SK-N-SH (cell line): ENCODE data around the gene RNPEPL1.

Source experiments
- CTCF ChIP-seq: fragments of 200-600 bp; sonication (generic); IDR thresholded peaks from 2 replicates; pipeline ENCODE4 v1.6.1; 2017; ENCODE audit warnings: antibody characterized with exemption, mild to moderate bottlenecking, moderate library complexity
- EP300 ChIP-seq, 2 experiments: IDR thresholded peaks; 2 replicates each; pipeline versions ENCODE4 v1.4.0 to v1.6.1; 2012; ENCODE audit warnings: borderline replicate concordance in 1 of 2, low read depth in 1 of 2, low read length in 1 of 2
- EZH2phosphoT487 ChIP-seq: fragments of 200-600 bp; sonication (generic); IDR thresholded peaks from 2 replicates; pipeline ENCODE4 v1.6.1; 2017; ENCODE audit warnings: low read depth, mixed run types, mild to moderate bottlenecking, antibody characterized with exemption, moderate library complexity, borderline replicate concordance
- FOXJ3 ChIP-seq: sonication (generic); formaldehyde crosslinking; IDR thresholded peaks from 2 replicates; pipeline ENCODE4 v1.5.1; 2020; ENCODE audit warnings: mild to moderate bottlenecking, missing genetic modification reagents
- MXI1 ChIP-seq: IDR thresholded peaks from 2 replicates; pipeline ENCODE4 v1.6.1; 2012; ENCODE audit warnings: mild to moderate bottlenecking, low read depth, low read length, improper control_type of control experiment
- NFIC ChIP-seq: IDR thresholded peaks from 2 replicates; pipeline ENCODE4 v1.4.0; 2012; ENCODE audit warnings: borderline replicate concordance
- POLR2AphosphoS5 ChIP-seq: IDR thresholded peaks from 2 replicates; pipeline ENCODE4 v1.6.1; 2012; ENCODE audit warnings: low read depth, low read length
- ZBTB33 ChIP-seq: IDR thresholded peaks from 2 replicates; pipeline ENCODE4 v1.4.0; 2012; ENCODE audit warnings: low read depth, borderline replicate concordance

DNA sequence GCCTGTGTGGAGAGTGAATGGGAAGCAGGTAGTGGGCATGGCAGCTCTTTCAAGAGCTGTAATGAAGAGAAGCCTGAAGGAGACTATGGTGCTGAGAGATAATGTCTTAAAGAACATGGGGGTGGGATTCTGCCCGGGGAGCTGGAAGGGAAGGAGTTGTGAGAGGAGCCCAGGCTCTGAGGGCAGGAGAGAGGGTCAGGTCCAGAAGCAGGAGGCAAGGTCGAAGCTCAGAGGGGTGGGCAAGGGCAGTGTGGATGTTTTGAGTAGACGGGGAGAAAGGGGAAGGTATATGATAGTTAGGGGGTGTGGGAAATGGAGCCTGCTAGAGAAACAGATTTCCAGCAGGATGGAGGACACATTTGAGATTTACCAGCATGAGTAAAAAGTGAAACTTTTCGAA is 20.4 kb downstream of the RNPEPL1 start:
- no peak for TF ChIP-seq ZBTB33
- TF ChIP-seq CTCF = no peak
- TF ChIP-seq MXI1 = no peak
- no peak for TF ChIP-seq POLR2AphosphoS5
- no peak for TF ChIP-seq EP300 (IDR thresholded peaks at IDR 0.05; ENCODE audit: borderline replicate concordance in 1 of 2, low read depth in 1 of 2, low read length in 1 of 2)
- no peak for TF ChIP-seq EZH2phosphoT487
- no peak for TF ChIP-seq FOXJ3 (CRISPR knock-in tag)
- no peak for TF ChIP-seq NFIC
